ENCODE data around the gene GTPBP4. TPM values are rescaled to one million over a fixed set of nuclear protein-coding genes. Genes with fewer than 3 reads are reported as not detected.
A peak's percentile ranks its signal among the peaks of the same experiment; 100 is the strongest.

Gene GTPBP4
- total and polyA plus RNA-seq, 2 donors from 2014 or later = 18.9 to 37.1 TPM

- Histone ChIP-seq H3K27ac (ENCODE audit: low read depth in 2 of 2, low read length in 2 of 2) (peak within 1 kb of the TSS; percentile 100), H3K9me3 (ENCODE audit: control insufficient read depth in 2 of 3, insufficient read depth in 1 of 3, low read length in 3 of 3) (no peaks in the 10 kb centered on the region), H3K27me3 (ENCODE audit: control insufficient read depth, insufficient read depth, low read length) (no peaks in the 10 kb centered on the region), H3K9ac (ENCODE audit: low read length in 3 of 3) (peak within 1 kb of the TSS; percentile 83 to 95 (median 92)), H3K4me3 (ENCODE audit: low read length in 3 of 3) (peak within 1 kb of the TSS; percentile 80 to 95 (median 95)), H3K4me1 (ENCODE audit: control insufficient read depth in 2 of 3, insufficient read depth in 2 of 3, low read depth in 1 of 3, low read length in 3 of 3) (peaks cover 0 to 12% (median 10%) of the 10 kb centered on the region in 3 donors), H3K36me3 (ENCODE audit: control insufficient read depth in 2 of 3, insufficient read depth in 3 of 3, low read length in 3 of 3) (peaks cover 0 to 8% (median 5%) of the 10 kb centered on the region in 3 donors)
- DNase-seq (peak; percentile 98 to 99 (median 99)), FAIRE-seq (no peak)
- TF ChIP-seq, protein P1, sequence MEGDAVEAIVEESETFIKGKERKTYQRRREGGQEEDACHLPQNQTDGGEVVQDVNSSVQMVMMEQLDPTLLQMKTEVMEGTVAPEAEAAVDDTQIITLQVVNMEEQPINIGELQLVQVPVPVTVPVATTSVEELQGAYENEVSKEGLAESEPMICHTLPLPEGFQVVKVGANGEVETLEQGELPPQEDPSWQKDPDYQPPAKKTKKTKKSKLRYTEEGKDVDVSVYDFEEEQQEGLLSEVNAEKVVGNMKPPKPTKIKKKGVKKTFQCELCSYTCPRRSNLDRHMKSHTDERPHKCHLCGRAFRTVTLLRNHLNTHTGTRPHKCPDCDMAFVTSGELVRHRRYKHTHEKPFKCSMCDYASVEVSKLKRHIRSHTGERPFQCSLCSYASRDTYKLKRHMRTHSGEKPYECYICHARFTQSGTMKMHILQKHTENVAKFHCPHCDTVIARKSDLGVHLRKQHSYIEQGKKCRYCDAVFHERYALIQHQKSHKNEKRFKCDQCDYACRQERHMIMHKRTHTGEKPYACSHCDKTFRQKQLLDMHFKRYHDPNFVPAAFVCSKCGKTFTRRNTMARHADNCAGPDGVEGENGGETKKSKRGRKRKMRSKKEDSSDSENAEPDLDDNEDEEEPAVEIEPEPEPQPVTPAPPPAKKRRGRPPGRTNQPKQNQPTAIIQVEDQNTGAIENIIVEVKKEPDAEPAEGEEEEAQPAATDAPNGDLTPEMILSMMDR (IDR thresholded peaks at IDR 0.05; ENCODE audit: borderline replicate concordance, extremely low read depth, insufficient read depth) = no peak
- intact Hi-C loops (cut with DNase I) = no loop called here
These were observed 60.6 kb downstream of the GTPBP4 start, which contains the start of gene IDI1 for GRCh38 chr10:1048732-1049424. IDI1 (minus strand) TSS chr10:1049119; CDS start chr10:1049003, 116 bp downstream.

DNA sequence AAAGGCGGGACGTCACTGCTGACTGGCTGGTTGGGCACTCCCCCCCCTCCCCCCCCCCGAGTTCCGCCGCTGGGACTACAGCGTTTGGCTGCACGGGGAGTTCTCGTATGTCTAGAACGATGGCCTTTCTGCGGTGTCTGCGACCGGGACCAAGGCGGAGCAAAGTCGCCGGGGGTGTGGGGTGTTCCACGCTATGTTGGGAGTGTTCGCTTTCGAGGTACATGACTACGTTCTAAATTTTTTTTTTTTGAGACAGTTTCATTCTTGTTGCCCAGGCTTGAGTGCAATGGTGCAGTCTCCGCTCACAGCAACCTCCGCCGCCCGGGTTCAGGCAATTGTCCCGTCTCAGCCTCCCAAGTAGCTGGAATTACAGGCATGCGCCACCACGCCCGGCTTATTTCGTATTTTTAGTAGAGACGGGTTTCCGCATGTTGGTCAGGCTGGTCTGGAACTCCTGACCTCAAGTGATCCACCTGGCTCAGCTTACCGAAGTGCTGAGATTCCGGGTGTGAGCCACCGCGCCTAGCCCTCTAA, 61.3 kb downstream of the GTPBP4 start:
- DNase-seq (no peak), FAIRE-seq (no peak)
- Histone ChIP-seq H3K4me1 (ENCODE audit: control insufficient read depth in 2 of 3, insufficient read depth in 2 of 3, low read depth in 1 of 3, low read length in 3 of 3) (peaks cover 0 to 15% (median 12%) of the 10 kb centered on the region in 3 donors), H3K27ac (ENCODE audit: low read depth in 2 of 2, low read length in 2 of 2) (peak overlapping the region; percentile 100), H3K36me3 (ENCODE audit: control insufficient read depth in 2 of 3, insufficient read depth in 3 of 3, low read length in 3 of 3) (peaks cover 0 to 8% (median 5%) of the 10 kb centered on the region in 3 donors), H3K4me3 (ENCODE audit: low read length in 3 of 3) (peak overlapping the region; percentile 80 to 95 (median 86)), H3K9me3 (ENCODE audit: control insufficient read depth in 2 of 3, insufficient read depth in 1 of 3, low read length in 3 of 3) (no peaks in the 10 kb centered on the region), H3K9ac (ENCODE audit: low read length in 3 of 3) (peak overlapping the region; percentile 53 to 95 (median 83)), H3K27me3 (ENCODE audit: control insufficient read depth, insufficient read depth, low read length) (no peaks in the 10 kb centered on the region)
- intact Hi-C loops (cut with DNase I) = no loop called here
- TF ChIP-seq, protein P1 (IDR thresholded peaks at IDR 0.05; ENCODE audit: borderline replicate concordance, extremely low read depth, insufficient read depth) = no peak

GRCh38 chr10:1050145-1050544, 61.9 kb downstream of the GTPBP4 start:
- peaks cover 0 to 21% (median 18%) of the 10 kb centered on the region in 3 donors for H3K4me1 ChIP-seq (ENCODE audit: control insufficient read depth in 2 of 3, insufficient read depth in 2 of 3, low read depth in 1 of 3, low read length in 3 of 3)
- peaks cover 0 to 8% (median 5%) of the 10 kb centered on the region in 3 donors for H3K36me3 ChIP-seq (ENCODE audit: control insufficient read depth in 2 of 3, insufficient read depth in 3 of 3, low read length in 3 of 3)
- peak overlapping the region in 1 of 2 donors; percentile 100 for H3K27ac ChIP-seq (ENCODE audit: low read depth in 2 of 2, low read length in 2 of 2)
- no peaks in the 10 kb centered on the region for H3K27me3 ChIP-seq (ENCODE audit: control insufficient read depth, insufficient read depth, low read length)
- FAIRE-seq (no peak), DNase-seq (no peak)
- intact Hi-C loops (cut with DNase I) = no loop called here
- no peaks in the 10 kb centered on the region for H3K9me3 ChIP-seq (ENCODE audit: control insufficient read depth in 2 of 3, insufficient read depth in 1 of 3, low read length in 3 of 3)
- TF ChIP-seq, protein P1 (IDR thresholded peaks at IDR 0.05; ENCODE audit: borderline replicate concordance, extremely low read depth, insufficient read depth) = no peak
- H3K9ac ChIP-seq (ENCODE audit: low read length in 3 of 3) = peak overlapping the region in 2 of 3 donors; percentile 5 to 83
- peak overlapping the region; percentile 80 to 95 (median 86) for H3K4me3 ChIP-seq (ENCODE audit: low read length in 3 of 3)
